ENCODE data around the gene CNNM2. TPM values are rescaled to one million over a fixed set of nuclear protein-coding genes. Genes with fewer than 3 reads are reported as not detected.
A peak's percentile ranks its signal among the peaks of the same experiment; 100 is the strongest.

The CNNM2 gene
- total RNA-seq, 2 donors from 2014 or later, result 14.7 to 17.9 TPM

DNA sequence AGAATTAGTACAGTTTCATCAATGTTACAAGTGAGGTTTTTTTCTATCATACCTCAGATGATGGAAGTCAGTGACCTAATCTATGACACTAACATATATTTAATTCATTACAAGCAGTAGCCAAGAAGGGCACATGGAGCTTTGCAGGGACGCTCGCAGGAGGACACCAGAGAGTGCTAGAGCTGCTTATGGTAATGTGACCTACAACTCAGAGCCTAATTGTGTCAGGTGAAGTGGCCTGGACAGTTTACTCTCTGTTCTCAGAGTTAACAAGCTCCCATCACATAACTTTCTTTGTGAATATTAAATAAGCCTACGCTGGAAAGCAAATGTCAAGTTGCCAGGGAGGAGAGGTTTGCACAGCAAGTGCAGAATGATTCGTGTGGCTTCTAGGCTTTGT is 11.6 kb upstream of the CNNM2 start:
- no peak overlapping the region for H3K4me3 ChIP-seq (ENCODE audit: low read length)
- Mint-ChIP-seq H3K4me1 (no peaks in the 10 kb centered on the region), H3K4me3 (no peak overlapping the region), H3K27ac (no peak overlapping the region), H3K36me3 (ENCODE audit: low read depth) (no peaks in the 10 kb centered on the region), H3K27me3 (ENCODE audit: insufficient read depth) (no peaks in the 10 kb centered on the region), H3K9me3 (no peaks in the 10 kb centered on the region)
- no peak overlapping the region for H3K27ac ChIP-seq (ENCODE audit: low read depth, low read length)
- no peaks in the 10 kb centered on the region for H3K9me3 ChIP-seq (ENCODE audit: control insufficient read depth, low read length)
- no peaks in the 10 kb centered on the region for H3K27me3 ChIP-seq (ENCODE audit: control insufficient read depth, insufficient read depth, low read length, poor library complexity, severe bottlenecking)
- no peaks in the 10 kb centered on the region for H3K36me3 ChIP-seq (ENCODE audit: control insufficient read depth, insufficient read depth, low read length)
- H3K4me1 ChIP-seq (ENCODE audit: control insufficient read depth, insufficient read depth, low read length), result no peaks in the 10 kb centered on the region
- H3K9ac ChIP-seq (ENCODE audit: extremely low read depth, low read length, poor library complexity, severe bottlenecking), result no peak overlapping the region
- no peak for DNase-seq
- TF ChIP-seq, protein P1, sequence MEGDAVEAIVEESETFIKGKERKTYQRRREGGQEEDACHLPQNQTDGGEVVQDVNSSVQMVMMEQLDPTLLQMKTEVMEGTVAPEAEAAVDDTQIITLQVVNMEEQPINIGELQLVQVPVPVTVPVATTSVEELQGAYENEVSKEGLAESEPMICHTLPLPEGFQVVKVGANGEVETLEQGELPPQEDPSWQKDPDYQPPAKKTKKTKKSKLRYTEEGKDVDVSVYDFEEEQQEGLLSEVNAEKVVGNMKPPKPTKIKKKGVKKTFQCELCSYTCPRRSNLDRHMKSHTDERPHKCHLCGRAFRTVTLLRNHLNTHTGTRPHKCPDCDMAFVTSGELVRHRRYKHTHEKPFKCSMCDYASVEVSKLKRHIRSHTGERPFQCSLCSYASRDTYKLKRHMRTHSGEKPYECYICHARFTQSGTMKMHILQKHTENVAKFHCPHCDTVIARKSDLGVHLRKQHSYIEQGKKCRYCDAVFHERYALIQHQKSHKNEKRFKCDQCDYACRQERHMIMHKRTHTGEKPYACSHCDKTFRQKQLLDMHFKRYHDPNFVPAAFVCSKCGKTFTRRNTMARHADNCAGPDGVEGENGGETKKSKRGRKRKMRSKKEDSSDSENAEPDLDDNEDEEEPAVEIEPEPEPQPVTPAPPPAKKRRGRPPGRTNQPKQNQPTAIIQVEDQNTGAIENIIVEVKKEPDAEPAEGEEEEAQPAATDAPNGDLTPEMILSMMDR (conservative IDR thresholded peaks at IDR 0.05), result no peak
- WGBS, 2 experiments (ENCODE audit: insufficient coverage in 1 of 2, insufficient read length in 1 of 2), result 83 to 100% methylated on average over 2 to 3 of the region's 4 CpGs

DNA sequence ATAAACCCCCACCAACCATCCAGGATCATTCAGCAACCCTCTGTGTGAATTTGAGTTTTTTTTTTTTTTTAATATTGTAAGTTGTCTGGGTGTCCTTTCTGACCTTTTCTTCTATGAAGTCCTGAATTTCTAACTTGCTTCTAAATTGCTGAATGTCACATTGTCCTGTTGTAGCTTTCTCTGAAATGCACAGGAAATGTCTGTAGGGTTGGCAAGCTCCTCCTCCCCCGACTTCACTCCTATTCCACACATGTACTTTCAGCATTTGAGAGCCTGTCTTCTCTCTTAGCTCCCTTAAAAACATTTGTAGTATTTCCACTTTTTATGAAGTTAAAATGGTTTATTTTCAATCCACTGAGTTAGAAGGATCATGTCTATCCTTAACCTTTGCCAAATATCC is 3.3 kb upstream of the CNNM2 start:
- 88% methylated on average over 1 of the region's 1 CpG; no CpG with 5 or more reads in 1 of the 2 experiments for WGBS, 2 experiments (ENCODE audit: insufficient coverage in 1 of 2, insufficient read length in 1 of 2)
- H3K27ac Mint-ChIP-seq, result no peak overlapping the region
- H3K9me3 ChIP-seq (ENCODE audit: control insufficient read depth, low read length), result no peaks in the 10 kb centered on the region
- H3K4me3 ChIP-seq (ENCODE audit: low read length), result no peak overlapping the region
- H3K36me3 Mint-ChIP-seq (ENCODE audit: low read depth), result no peaks in the 10 kb centered on the region
- peaks cover 17% of the 10 kb centered on the region for H3K27me3 ChIP-seq (ENCODE audit: control insufficient read depth, insufficient read depth, low read length, poor library complexity, severe bottlenecking)
- H3K27me3 Mint-ChIP-seq (ENCODE audit: insufficient read depth), result peaks cover 24% of the 10 kb centered on the region
- H3K9ac ChIP-seq (ENCODE audit: extremely low read depth, low read length, poor library complexity, severe bottlenecking), result no peak overlapping the region
- no peaks in the 10 kb centered on the region for H3K36me3 ChIP-seq (ENCODE audit: control insufficient read depth, insufficient read depth, low read length)
- no peak for DNase-seq
- no peaks in the 10 kb centered on the region for H3K4me1 ChIP-seq (ENCODE audit: control insufficient read depth, insufficient read depth, low read length)
- peaks cover 11% of the 10 kb centered on the region for H3K4me1 Mint-ChIP-seq
- H3K4me3 Mint-ChIP-seq, result no peak overlapping the region
- H3K27ac ChIP-seq (ENCODE audit: low read depth, low read length), result no peak overlapping the region
- H3K9me3 Mint-ChIP-seq, result peaks cover 7% of the 10 kb centered on the region
- TF ChIP-seq, protein P1 (conservative IDR thresholded peaks at IDR 0.05), result no peak

DNA sequence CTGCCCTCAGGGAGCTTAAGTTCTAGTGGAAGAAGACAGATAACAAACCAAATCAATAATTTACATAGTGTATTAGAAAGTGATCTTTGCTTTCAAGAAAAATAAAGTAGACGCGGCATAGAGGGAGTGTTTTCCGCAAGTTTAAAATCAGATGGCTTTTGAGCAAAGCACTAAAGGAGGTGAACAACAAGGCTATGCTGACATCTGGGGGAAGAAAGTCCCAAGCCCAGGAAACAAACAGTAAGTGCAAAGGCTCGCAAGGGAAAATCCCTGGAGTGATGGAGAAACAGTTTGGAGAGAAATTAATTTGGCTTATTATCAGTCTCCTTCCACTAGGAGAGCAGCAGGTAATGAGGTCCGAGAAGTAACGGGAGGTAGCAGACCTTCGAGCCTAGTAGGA is 1.9 kb upstream of the CNNM2 start:
- Histone ChIP-seq H3K27me3 (ENCODE audit: control insufficient read depth, insufficient read depth, low read length, poor library complexity, severe bottlenecking) (peaks cover 28% of the 10 kb centered on the region), H3K9me3 (ENCODE audit: control insufficient read depth, low read length) (no peaks in the 10 kb centered on the region), H3K4me3 (ENCODE audit: low read length) (no peak overlapping the region), H3K4me1 (ENCODE audit: control insufficient read depth, insufficient read depth, low read length) (no peaks in the 10 kb centered on the region), H3K27ac (ENCODE audit: low read depth, low read length) (no peak overlapping the region), H3K36me3 (ENCODE audit: control insufficient read depth, insufficient read depth, low read length) (no peaks in the 10 kb centered on the region), H3K9ac (ENCODE audit: extremely low read depth, low read length, poor library complexity, severe bottlenecking) (no peak overlapping the region)
- 90 to 91% methylated on average over 7 of the region's 7 CpGs for WGBS, 2 experiments (ENCODE audit: insufficient coverage in 1 of 2, insufficient read length in 1 of 2)
- Mint-ChIP-seq H3K4me1 (peaks cover 24% of the 10 kb centered on the region), H3K27ac (no peak overlapping the region), H3K36me3 (ENCODE audit: low read depth) (no peaks in the 10 kb centered on the region), H3K4me3 (peak overlapping the region; percentile 82), H3K27me3 (ENCODE audit: insufficient read depth) (peaks cover 32% of the 10 kb centered on the region), H3K9me3 (peaks cover 7% of the 10 kb centered on the region)
- DNase-seq, result no peak
- TF ChIP-seq, protein P1 (conservative IDR thresholded peaks at IDR 0.05), result no peak
